NCI-H2196 treated with DMSO at 0.1 percent for 48 hours (cell line): ENCODE data around the gene PCDHB14.

ENCODE experiments used
- DNase-seq: peaks from one replicate; lab custom pipeline; 2025; ENCODE audit not compliant: unreplicated experiment; lab: John Stamatoyannopoulos, UW

Gene PCDHB14

GRCh38 chr5:141272906-141273305, 49.8 kb downstream of the PCDHB14 start:
- no peak for DNase-seq
